Astrocyte of the spinal cord (primary cell): ENCODE measurements around the gene DEDD.

Source experiments
- DNase-seq: peaks from one replicate; pipeline ENCODE4 v3.0.0; 2011; ENCODE audit warnings: low read depth, low spot score
- H3K4me3 ChIP-seq: 2 replicates; pipeline ENCODE4 v1.5.1; 2011; ENCODE audit warnings: low read depth, mild to moderate bottlenecking, low read length, moderate library complexity
- in situ Hi-C: cut with HindIII; loops from 2 replicates; pipeline ENCODE4 v1.10.0; 2017; ENCODE audit warnings: low sequenced_read_pairs
- TF ChIP-seq, protein P1 (sequence below): IDR thresholded peaks from 2 replicates; pipeline ENCODE4 v1.5.1; 2012; ENCODE audit warnings: low read depth, mild to moderate bottlenecking, low read length, inconsistent platforms

Gene DEDD

DNA sequence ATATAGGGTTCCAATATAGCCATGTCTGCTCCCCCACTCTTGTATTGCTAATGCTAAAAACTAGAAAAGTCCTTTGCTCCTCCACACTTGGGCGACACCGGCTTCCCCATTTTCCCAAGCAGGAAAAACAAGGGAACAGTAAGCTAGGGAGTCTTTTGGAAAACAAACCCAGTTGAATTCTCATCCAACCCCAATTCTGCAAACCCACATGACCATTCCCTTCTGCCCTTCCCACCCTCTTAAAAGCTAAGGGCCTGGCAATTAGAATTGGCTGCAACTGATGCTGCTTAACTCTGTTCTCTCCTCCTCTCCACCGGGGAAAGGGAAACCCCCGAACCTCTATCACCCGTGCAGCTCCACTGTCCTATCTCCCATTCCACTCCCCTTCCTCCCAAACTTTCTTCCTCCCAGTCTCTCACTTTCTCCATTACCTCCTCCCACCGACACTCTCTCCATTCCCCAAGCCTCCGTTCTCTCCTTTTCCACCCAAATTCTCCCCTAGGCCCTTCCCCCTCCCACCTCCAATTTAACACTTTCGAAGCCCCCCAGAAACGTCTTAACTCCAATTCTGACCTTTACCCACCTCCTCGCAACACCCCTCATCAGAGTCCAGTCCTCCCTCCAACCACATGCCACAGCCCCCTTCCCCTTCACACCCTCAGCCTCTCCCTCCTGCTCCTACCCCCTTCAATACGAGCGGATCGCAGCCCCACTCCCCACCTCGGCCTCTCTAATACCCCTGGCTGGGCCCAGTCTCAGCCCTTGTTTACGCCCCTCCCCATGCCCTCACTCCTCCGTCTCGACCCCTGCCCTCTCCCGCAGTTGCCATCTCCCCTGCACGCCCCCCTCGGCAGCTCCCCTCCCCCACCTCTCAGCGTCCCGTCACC is 701 bp downstream of the DEDD start:
- in situ Hi-C loops, result loop anchor here (25.0 kb wide), 1 partner anchor 94 kb away; the partner anchor contains the start of genes TSTD1 and USF1
- TF ChIP-seq, protein P1, sequence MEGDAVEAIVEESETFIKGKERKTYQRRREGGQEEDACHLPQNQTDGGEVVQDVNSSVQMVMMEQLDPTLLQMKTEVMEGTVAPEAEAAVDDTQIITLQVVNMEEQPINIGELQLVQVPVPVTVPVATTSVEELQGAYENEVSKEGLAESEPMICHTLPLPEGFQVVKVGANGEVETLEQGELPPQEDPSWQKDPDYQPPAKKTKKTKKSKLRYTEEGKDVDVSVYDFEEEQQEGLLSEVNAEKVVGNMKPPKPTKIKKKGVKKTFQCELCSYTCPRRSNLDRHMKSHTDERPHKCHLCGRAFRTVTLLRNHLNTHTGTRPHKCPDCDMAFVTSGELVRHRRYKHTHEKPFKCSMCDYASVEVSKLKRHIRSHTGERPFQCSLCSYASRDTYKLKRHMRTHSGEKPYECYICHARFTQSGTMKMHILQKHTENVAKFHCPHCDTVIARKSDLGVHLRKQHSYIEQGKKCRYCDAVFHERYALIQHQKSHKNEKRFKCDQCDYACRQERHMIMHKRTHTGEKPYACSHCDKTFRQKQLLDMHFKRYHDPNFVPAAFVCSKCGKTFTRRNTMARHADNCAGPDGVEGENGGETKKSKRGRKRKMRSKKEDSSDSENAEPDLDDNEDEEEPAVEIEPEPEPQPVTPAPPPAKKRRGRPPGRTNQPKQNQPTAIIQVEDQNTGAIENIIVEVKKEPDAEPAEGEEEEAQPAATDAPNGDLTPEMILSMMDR, result no peak
- peak overlapping the region; percentile 86 for H3K4me3 ChIP-seq
- DNase-seq, result peak; percentile 11

DNA sequence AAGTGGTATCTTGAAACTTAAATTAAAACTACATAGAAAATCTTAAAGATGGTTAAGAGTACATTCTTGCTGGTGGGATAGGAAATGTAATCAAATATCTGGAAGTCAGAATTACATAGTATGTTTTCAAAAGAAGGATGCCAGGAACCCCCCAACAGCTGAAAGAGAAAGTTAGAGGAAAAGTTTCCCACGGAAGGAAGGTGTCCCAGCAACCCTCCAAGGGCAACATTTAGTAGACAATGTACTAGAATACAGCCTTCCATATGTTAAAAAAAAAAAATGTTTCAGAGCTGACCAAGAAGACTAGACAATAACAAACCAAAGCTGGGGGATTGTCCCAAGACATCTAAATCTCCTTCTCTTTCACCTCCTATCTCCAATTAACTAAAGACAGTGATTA is 2.2 kb downstream of the DEDD start:
- no peak for DNase-seq
- TF ChIP-seq, protein P1, result no peak
- in situ Hi-C loops, result loop anchor here (25.0 kb wide), 1 partner anchor 93 kb away; the partner anchor contains the start of genes TSTD1 and USF1
- H3K4me3 ChIP-seq, result no peak overlapping the region

DNA sequence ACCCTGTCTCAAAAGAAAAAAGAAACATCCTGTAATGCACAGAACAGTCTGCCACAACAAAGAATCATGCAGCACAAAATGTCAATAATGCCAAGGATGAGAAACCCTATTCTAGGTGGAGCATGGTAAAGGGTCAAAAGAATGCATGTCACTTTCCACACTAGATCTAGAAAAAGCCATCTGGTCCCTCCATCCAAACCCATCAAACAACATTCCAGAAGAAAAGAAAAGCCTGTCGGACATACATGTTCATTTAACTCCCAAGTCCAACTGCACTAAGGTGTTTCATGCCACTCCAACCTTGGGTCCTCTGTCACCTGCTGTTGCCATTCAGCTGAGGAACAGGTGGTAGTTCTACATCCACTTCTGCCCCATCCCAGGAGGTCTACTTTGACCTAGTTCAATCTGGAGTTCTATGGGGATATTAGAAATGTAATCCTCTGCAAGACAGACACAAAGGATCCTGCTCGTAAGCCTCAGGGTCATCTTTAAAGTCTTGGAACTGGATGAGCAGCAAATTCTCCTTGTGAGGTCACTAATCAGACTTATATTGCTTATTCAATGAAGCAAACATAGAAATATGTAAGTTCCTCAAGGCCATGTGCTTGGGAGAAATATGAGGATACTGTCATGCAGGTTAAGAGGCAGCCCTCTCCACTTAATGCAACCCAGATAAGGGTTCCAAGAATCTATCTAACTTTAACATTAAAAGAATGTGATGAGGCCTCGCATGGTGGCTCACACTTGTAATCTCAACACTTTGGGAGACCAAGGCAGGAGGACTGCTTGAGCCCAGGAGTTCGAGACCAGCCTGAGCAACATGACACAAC is 3.7 kb downstream of the DEDD start:
- DNase-seq, result no peak
- TF ChIP-seq, protein P1, result no peak
- H3K4me3 ChIP-seq, result no peak overlapping the region
- in situ Hi-C loops, result loop anchor here (25.0 kb wide), 1 partner anchor 92 kb away; the partner anchor contains the start of genes TSTD1 and USF1

DNA sequence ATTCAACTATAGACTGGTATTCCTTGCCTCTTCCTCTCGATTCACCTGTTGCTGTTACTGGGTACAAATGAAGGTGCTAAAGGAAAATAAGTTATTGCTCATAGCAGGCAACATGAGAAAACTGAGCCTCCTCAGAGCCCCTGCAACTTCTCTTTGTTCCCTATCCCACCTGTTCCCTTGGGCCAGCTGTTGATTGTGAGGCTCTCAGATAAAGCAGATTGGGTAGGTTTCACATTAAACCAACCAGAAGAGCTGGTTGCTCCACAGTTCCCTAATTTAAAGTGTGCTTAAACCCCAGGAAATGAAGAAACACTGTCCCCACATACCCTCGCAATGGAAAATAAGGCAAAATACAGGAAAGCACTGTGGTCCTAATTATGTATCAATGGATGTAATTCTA is 4.8 kb downstream of the DEDD start:
- TF ChIP-seq, protein P1, result no peak
- in situ Hi-C loops, result loop anchor here (25.0 kb wide), 1 partner anchor 90 kb away; the partner anchor contains the start of genes TSTD1 and USF1
- no peak overlapping the region for H3K4me3 ChIP-seq
- DNase-seq, result no peak

DNA sequence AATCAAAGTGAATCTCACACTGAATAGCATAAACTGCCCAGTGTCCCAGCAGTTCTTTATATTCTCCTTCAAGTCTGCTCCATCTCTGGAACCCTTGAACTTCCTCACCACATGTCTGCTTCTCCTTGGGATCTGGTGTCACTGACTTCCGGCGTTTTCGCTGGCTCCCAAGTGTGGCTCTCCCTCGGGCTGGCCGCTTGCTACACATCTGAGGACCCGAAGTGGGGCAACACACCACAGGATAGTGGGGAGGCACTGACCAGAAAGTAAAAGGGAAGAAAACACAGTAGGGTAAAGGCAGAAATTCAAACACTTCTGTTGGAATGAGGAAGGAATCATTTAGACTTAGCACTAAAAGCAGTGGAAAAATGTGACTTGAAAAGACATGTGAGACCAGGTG is 9.5 kb downstream of the DEDD start:
- no peak for DNase-seq
- TF ChIP-seq, protein P1, result no peak
- no peak overlapping the region for H3K4me3 ChIP-seq
- in situ Hi-C loops, result no loop called here

DNA sequence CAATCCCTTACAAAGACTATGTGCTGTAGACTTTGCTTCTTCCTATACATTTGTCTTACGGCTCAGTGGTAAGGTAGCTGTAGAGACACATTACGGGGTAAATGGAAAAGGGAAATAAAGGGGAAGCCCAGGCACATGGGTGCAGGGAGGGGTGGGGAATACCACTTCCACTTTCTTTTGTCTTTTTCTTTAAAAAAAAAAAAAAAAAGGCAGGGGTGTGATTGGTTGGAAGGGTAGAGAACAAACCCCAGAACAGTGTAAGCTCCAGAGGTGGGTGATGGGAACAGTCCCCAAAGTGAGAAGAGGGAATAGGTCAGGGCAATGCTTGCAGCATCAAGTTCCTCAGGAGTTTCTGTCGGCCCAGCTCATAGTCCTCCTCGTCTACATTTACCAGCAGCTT is 10.6 kb downstream of the DEDD start:
- in situ Hi-C loops, result no loop called here
- DNase-seq, result no peak
- TF ChIP-seq, protein P1, result no peak
- H3K4me3 ChIP-seq, result no peak overlapping the region
